Osteocyte (in vitro differentiated cells): ENCODE results near the gene TIPARP. TPM values are rescaled to one million over a fixed set of nuclear protein-coding genes. Genes with fewer than 3 reads are reported as not detected.

Experiments used
- DNase-seq: peaks from one replicate; pipeline ENCODE4 v3.0.0; 2021; ENCODE audit warnings: mixed read lengths; ENCODE audit not compliant: unreplicated experiment; ENCODE audit errors: extremely low spot score
- H3K27ac Mint-ChIP-seq: one replicate; pipeline ENCODE4 v1.8.0; 2021; ENCODE audit warnings: mild to moderate bottlenecking, mixed read lengths; ENCODE audit not compliant: unreplicated experiment
- H3K27me3 Mint-ChIP-seq: one replicate; pipeline ENCODE4 v1.8.0; 2021; ENCODE audit warnings: mixed read lengths; ENCODE audit not compliant: unreplicated experiment
- H3K36me3 Mint-ChIP-seq: one replicate; pipeline ENCODE4 v1.8.0; 2021; ENCODE audit warnings: mixed read lengths; ENCODE audit not compliant: unreplicated experiment
- H3K4me1 Mint-ChIP-seq: one replicate; pipeline ENCODE4 v1.8.0; 2021; ENCODE audit warnings: mixed read lengths; ENCODE audit not compliant: unreplicated experiment
- H3K4me3 Mint-ChIP-seq: one replicate; pipeline ENCODE4 v1.8.0; 2021; ENCODE audit warnings: mild to moderate bottlenecking, moderate library complexity, mixed read lengths; ENCODE audit not compliant: unreplicated experiment
- H3K9me3 Mint-ChIP-seq: one replicate; pipeline ENCODE4 v1.8.0; 2021; ENCODE audit warnings: mixed read lengths; ENCODE audit not compliant: unreplicated experiment
- CTCF ChIP-seq: fragments of 200-600 bp; sonication (generic); IDR thresholded peaks from 2 replicates; pipeline ENCODE4 v1.5.0; 2021; ENCODE audit warnings: antibody characterized with exemption, mild to moderate bottlenecking, moderate library complexity
- total RNA-seq: library from RNA; stranded (reverse); gene quantifications from 2 replicates; pipeline ENCODE4 v1.2.1, GENCODE V29; 2021

Gene TIPARP
- total RNA-seq, 1 donor from 2014 or later: 163 TPM

GRCh38 chr3:156720826-156721225 lies 46.4 kb downstream of the TIPARP start:
- no peak overlapping the region for H3K4me3 Mint-ChIP-seq
- no peaks in the 10 kb centered on the region for H3K27me3 Mint-ChIP-seq
- no peak for TF ChIP-seq CTCF
- H3K36me3 Mint-ChIP-seq: peaks cover 63% of the 10 kb centered on the region
- peaks cover 47% of the 10 kb centered on the region for H3K4me1 Mint-ChIP-seq
- peak overlapping the region; percentile 18 for H3K27ac Mint-ChIP-seq
- no peak for DNase-seq
- no peaks in the 10 kb centered on the region for H3K9me3 Mint-ChIP-seq

GRCh38 chr3:156721687-156722618 lies 47.6 kb downstream of the TIPARP start:
- peaks cover 55% of the 10 kb centered on the region for H3K36me3 Mint-ChIP-seq
- DNase-seq: no peak
- no peak overlapping the region for H3K4me3 Mint-ChIP-seq
- no peaks in the 10 kb centered on the region for H3K9me3 Mint-ChIP-seq
- no peak for TF ChIP-seq CTCF
- peak overlapping the region; percentile 41 for H3K27ac Mint-ChIP-seq
- no peaks in the 10 kb centered on the region for H3K27me3 Mint-ChIP-seq
- H3K4me1 Mint-ChIP-seq: peaks cover 46% of the 10 kb centered on the region

GRCh38 chr3:156723182-156723619 lies 48.8 kb downstream of the TIPARP start:
- Mint-ChIP-seq H3K4me1 (peaks cover 48% of the 10 kb centered on the region), H3K27ac (peak overlapping the region; percentile 85), H3K27me3 (no peaks in the 10 kb centered on the region), H3K9me3 (no peaks in the 10 kb centered on the region), H3K36me3 (peaks cover 51% of the 10 kb centered on the region), H3K4me3 (no peak overlapping the region)
- DNase-seq: no peak
- TF ChIP-seq CTCF: no peak

- peaks cover 42% of the 10 kb centered on the region for H3K36me3 Mint-ChIP-seq
- no peak for DNase-seq
- H3K9me3 Mint-ChIP-seq: no peaks in the 10 kb centered on the region
- peaks cover 53% of the 10 kb centered on the region for H3K4me1 Mint-ChIP-seq
- H3K27ac Mint-ChIP-seq: peak overlapping the region; percentile 3
- TF ChIP-seq CTCF: no peak
- no peaks in the 10 kb centered on the region for H3K27me3 Mint-ChIP-seq
- H3K4me3 Mint-ChIP-seq: no peak overlapping the region
Observed at GRCh38 chr3:156725682-156726081, 51.3 kb downstream of the TIPARP start.

- Mint-ChIP-seq H3K4me3 (no peak overlapping the region), H3K4me1 (peaks cover 55% of the 10 kb centered on the region), H3K36me3 (peaks cover 40% of the 10 kb centered on the region), H3K27ac (peak overlapping the region; percentile 73), H3K9me3 (no peaks in the 10 kb centered on the region), H3K27me3 (no peaks in the 10 kb centered on the region)
- no peak for DNase-seq
- no peak for TF ChIP-seq CTCF
Observed at GRCh38 chr3:156726456-156726855, 52.1 kb downstream of the TIPARP start.
